8988T (cell line): ENCODE measurements around the gene CCDC182.

Experiments used
- DNase-seq: peaks from one replicate; pipeline ENCODE4 v3.0.0; 2011

The CCDC182 gene

DNA sequence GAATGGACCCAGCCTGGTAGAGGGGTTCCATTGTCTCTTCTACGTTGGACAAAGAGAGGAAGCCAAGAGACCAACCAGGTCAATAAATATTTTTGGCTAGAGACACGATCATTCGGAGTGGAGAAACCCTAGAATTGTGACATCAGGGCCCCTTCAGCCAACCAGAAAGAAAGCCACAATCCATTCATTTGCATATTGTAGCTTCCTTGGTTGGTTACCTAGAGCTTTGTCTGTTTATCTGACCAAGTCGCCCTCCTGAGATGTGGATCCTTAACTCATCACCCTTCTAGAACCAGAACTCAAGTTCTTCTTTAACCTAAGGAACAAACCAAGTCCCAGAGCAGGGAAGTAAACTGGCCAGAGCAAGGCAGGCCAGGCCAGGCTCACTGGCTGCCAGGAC lies at the start of gene CCDC182:
CCDC182 (minus strand) TSS at position 58 of the 400 bp plus-strand sequence; CDS start at position 31, 27 bp downstream.
- DNase-seq = no peak

- DNase-seq = no peak
Measured at GRCh38 chr17:57794841-57795240, 49.7 kb upstream of the CCDC182 start.

- DNase-seq = no peak
Measured at GRCh38 chr17:57788725-57789124, 43.6 kb upstream of the CCDC182 start.

DNA sequence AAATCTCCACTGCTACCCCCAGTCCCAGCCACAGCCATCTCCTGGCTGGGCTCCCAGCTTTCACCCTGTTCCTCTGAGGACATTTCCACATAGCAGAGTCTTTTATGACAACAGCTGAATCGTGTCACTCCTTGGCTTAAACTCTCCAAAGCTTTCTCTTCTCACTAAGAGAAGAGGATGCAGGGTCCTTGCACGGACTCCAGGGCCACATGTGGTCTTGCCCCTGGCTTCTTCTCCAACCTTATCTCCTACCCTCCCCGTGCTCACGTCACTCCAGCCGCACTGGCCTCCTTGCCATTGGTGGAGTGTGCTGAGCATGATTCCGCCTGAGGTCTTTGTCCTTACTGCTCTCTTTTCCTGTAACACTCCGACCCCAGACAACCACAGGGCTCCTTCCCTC lies 39.9 kb upstream of the CCDC182 start:
- no peak for DNase-seq

- no peak for DNase-seq
Measured at GRCh38 chr17:57784226-57784895, 39.3 kb upstream of the CCDC182 start.

DNA sequence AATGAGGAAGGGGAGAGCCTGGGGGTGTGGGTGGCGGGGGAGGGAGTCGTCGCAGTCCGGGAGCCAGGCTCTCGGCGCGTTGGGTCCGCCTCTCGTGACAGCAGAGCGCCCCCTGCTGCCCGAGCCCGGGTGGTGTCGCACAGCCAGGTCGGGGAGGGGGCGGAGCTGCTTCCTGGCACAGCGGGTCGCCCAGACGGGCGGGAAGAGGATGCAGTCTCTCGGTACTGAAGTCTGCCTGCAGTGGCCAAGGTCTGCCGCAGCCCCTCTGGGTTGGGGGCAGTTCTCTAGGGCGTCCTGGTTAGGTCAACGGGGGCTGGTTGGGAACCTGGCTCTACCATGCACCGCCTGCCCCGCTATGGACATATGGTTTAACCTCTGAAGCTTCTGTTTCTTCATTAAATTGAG lies 38.2 kb upstream of the CCDC182 start:
- DNase-seq = peak; percentile 47

GRCh38 chr17:57782647-57783337 lies 37.7 kb upstream of the CCDC182 start:
- no peak for DNase-seq

DNA sequence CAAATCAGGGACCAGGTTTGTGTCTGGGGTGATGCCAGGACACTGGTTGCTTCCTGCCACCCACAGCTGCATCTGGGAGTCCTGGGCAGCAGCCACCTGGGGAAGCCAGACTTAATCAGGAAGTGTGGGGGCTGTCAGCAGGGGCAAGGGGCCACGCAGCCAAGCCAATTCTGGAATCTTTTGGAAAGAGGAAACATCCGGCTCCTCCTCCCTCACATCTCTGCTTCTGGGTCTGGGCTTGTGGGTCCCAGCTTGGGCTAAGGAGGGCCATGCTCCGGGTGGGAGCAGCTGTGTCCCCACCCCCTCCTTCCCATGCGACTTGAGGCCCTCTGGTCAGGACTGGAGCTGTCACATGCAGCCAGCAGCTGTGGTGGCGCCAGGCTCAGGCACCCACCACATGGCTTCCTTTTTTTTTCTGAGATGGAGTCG lies 37.0 kb upstream of the CCDC182 start:
- DNase-seq = no peak

GRCh38 chr17:57781386-57782061 lies 36.4 kb upstream of the CCDC182 start:
- no peak for DNase-seq

DNA sequence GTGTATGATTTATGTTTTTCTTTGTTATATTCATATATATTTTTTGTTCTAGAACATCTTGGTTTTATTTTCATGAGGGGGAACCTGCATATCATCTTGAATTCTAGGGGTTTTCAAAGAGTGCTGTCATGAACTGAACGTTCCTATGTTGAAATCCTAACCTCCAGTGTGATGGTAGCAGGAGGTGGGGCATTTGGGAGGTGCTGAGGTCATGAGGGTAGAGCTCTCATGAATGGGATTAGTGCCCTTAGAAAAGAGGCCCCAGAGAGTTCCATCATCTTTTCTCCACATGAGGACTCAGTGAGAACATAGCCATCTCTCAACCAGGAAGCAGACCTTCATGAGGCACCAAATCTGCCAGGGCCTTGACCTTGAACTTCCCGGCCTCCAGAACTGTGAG lies 34.6 kb upstream of the CCDC182 start:
- no peak for DNase-seq

DNA sequence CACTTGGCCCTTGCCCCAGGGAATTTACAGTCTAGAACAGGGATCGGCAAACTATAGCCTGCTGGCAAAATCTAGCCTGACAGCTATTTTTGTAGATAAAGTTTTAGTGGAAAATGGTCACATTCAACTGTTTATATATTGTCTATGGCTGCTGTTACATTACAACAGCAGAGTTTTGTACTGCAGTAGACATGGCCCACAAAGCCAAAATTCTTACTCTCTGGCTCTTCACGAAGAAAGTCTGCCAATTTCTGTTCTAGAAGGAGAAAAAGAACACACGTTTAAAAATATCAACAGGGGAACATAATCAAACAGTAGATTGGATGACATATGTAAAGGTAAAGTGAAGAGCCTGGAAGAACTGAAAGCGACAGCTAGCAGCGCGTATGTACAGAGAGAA lies 33.2 kb upstream of the CCDC182 start:
- DNase-seq = no peak

DNA sequence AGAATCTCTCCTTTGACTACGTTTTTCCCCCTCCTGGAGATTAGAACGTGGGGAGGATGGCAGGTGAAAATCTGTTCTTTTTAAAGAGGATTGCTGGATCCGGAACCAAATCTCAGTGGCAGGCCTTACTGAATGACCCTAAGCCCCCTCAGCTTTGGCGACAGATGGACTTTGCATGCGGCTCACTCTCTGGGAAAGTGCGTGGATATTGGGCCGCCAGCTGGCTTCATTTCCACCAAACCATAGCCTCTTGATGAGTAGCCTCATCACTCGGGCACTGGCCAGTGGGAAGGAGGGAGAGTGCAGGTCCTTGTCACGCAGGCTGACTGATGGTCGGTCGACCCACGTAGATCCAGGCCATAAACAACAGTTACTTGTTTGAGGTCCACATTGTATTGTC lies 31.3 kb upstream of the CCDC182 start:
- no peak for DNase-seq

GRCh38 chr17:57774872-57775271 lies 29.8 kb upstream of the CCDC182 start:
- no peak for DNase-seq

DNA sequence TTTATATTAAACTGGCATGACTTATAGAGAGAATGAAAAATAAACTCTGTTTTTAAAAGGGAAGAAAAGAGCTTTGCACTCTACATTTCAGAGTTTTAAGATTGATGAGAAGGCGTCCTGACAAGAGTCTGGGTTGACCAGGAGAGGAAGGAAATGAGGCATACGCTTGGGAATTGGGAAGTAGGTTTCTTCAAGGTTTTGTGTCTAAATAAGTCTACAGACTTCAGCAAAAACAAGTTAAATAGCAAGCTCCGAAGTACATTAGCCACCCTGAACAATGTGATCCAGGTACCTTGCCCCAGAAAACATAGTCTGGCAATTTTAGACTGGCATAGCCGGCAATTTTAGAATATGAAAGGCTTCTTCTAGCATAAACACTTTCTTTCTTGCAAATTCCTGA lies 28.5 kb upstream of the CCDC182 start:
- DNase-seq = no peak

DNA sequence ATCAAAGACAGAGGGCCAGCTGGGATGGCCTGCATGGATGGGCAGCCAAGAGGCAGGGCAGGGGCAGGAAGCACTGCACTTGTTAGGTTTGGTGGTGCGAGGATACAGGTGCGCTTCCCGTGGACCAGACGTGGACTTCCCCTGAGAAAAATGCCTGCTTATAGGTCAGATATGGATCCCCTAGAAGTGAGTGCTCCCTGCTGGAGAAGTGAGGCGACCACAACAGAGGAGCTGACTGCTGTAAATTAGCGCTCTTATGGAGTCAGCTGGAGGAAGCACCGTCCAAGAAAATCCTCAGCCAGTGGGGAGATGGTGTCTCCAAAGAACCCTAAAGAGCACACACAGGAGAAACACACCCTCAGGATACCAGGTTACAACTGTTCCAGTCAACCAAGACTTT lies 27.7 kb upstream of the CCDC182 start:
- DNase-seq = no peak

GRCh38 chr17:57767561-57767960 lies 22.5 kb upstream of the CCDC182 start:
- DNase-seq = no peak

DNA sequence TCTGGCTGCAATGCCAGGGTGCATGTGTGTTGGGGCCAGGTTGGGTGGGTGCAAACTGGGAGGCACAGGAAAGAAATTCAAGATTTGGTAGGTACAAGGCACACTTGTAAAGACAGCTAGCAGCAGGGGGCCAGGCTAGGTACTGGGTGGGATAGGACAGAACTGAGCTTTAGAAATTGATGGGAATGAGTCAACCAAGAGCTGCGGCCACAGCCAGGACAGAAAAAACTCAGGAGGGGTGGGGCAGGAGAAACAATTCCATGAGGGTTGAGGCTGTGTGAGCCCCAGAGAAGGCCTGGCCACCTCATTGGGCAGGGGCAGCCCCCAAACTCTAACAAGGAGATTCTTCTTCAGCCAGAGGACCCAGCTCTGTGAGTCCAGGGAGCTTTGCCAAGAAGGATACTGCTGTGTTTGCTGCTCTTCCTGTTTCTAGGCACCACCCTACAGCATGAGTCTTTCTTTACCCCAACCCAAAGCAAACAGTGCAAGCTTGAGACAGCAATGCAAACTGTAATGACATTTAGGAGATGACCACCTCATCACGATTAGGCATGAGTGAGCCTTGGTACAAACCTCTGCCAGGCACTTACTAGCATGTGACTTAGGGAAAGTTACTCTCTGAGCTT lies 21.3 kb upstream of the CCDC182 start:
- no peak for DNase-seq

GRCh38 chr17:57762452-57763395 lies 17.6 kb upstream of the CCDC182 start:
- DNase-seq = no peak

DNA sequence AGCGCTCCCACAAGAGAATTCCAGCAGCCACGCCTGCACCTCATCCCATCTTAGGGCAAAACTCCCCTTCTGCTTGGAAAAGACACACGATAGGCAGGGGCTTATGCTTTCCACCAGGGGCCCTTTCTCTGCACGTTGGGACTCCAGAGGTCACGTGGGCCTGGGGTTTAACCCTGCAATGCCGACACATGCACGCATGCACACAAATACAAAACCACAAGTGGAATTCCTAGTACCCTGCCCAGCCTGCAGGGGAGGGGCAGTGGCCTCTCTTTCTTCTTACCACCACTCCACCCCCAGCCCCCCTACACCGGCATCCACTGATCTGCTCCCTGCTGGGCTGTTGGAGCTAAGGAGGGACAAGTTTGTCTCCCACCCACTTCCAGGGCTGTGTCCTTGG lies 16.8 kb upstream of the CCDC182 start:
- DNase-seq = no peak

GRCh38 chr17:57760046-57760445 lies 14.9 kb upstream of the CCDC182 start:
- no peak for DNase-seq

GRCh38 chr17:57758654-57759053 lies 13.6 kb upstream of the CCDC182 start:
- DNase-seq = no peak

DNA sequence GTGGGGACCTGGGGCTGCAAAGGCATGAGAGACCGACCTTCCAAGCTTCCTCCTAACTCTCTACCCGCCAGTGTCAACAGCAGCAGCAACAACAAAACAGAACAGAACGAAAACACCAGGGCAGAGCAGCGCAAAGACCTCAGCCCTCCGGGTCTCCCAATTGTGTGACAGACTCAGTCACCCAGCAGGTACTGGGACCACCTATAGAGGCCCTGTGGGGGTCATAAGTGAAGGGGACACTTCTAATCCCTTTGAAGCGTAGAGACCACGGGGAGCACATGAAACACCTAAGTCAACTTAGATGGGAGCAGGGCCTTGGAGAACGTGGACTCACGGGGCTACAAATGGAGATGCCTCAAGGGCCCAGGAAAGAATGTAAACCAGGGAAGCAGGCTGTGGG lies 12.6 kb upstream of the CCDC182 start:
- DNase-seq = no peak

DNA sequence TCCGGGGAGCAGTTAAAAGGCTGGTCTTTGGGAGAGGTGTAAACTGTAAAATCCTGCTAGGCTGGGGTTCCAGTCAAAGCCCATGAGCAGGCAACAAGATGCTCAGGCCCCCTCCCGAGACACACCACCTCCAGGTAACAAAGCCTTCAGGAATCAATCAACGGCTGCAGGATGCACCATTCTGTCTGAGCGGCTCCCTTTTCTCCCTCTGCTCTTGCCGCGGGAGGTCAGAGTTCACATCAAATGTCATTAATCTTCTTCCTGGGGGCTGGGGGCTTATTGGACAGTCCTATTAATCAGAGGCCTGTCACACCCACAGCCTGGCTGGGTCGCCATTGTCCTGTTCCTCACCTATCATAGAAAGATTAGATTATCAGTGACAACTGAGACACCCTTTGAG lies 11.9 kb upstream of the CCDC182 start:
- DNase-seq = no peak
